Fibroblast of the aortic adventitia (primary cell): Measurements from ENCODE around the gene SRXN1. TPM values are rescaled to one million over a fixed set of nuclear protein-coding genes. Genes with fewer than 3 reads are reported as not detected.
"Not testable (repeated sequence)": the region's sequence is repeated elsewhere in the genome, so short reads cannot be mapped to it uniquely, and the experiment has no call there.

Experiments
- DNase-seq: peaks from one replicate; pipeline ENCODE4 v3.0.0-alpha.2; 2010; ENCODE audit warnings: low read depth
- H3K4me3 ChIP-seq: 2 replicates; pipeline ENCODE4 v1.5.1; 2011; ENCODE audit warnings: low read depth, mild to moderate bottlenecking, control low read depth, low read length, moderate library complexity
- total RNA-seq: library from RNA; depleted of rRNA; stranded (reverse); fragments of >200 nt; gene quantifications from 2 replicates; pipeline ENCODE4 v1.2.3, GENCODE V29; 2012; ENCODE audit warnings: low replicate concordance
- TF ChIP-seq, protein P1 (sequence below): IDR thresholded peaks from 2 replicates; pipeline ENCODE4 v1.5.1; 2011; ENCODE audit warnings: mild to moderate bottlenecking, low read length, control low read depth, inconsistent platforms; ENCODE audit not compliant: insufficient read depth

The SRXN1 gene
- total RNA-seq, 1 donor = 67.9 TPM

GRCh38 chr20:642398-643174 lies 10.4 kb downstream of the SRXN1 start:
- TF ChIP-seq, protein P1, sequence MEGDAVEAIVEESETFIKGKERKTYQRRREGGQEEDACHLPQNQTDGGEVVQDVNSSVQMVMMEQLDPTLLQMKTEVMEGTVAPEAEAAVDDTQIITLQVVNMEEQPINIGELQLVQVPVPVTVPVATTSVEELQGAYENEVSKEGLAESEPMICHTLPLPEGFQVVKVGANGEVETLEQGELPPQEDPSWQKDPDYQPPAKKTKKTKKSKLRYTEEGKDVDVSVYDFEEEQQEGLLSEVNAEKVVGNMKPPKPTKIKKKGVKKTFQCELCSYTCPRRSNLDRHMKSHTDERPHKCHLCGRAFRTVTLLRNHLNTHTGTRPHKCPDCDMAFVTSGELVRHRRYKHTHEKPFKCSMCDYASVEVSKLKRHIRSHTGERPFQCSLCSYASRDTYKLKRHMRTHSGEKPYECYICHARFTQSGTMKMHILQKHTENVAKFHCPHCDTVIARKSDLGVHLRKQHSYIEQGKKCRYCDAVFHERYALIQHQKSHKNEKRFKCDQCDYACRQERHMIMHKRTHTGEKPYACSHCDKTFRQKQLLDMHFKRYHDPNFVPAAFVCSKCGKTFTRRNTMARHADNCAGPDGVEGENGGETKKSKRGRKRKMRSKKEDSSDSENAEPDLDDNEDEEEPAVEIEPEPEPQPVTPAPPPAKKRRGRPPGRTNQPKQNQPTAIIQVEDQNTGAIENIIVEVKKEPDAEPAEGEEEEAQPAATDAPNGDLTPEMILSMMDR = no peak
- no peak for DNase-seq
- peak overlapping the region; percentile 41 for H3K4me3 ChIP-seq

DNA sequence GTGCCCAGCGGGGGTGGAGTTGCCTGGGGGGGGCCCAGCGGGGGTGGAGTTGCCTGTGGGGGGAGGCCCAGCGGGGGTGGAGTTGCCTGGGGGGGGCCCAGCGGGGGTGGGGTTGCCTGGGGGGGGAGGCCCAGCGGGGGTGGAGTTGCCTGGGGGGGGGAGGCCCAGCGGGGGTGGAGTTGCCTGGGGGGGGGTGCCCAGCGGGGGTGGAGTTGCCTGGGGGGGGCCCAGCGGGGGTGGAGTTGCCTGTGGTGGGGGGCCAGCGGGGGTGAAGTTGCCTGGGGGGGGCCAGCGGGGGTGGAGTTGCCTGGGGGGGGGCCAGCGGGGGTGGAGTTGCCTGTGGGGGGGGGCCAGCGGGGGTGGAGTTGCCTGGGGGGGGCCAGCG lies 11.0 kb downstream of the SRXN1 start:
- not testable (repeated sequence) for DNase-seq, H3K4me3 ChIP-seq

- TF ChIP-seq, protein P1 = no peak
- no peak for DNase-seq
- no peak overlapping the region for H3K4me3 ChIP-seq
These were observed 11.5 kb downstream of the SRXN1 start for GRCh38 chr20:641516-641875.

GRCh38 chr20:640674-641515 lies 12.1 kb downstream of the SRXN1 start:
- DNase-seq = no peak
- H3K4me3 ChIP-seq = no peak overlapping the region
- TF ChIP-seq, protein P1 = no peak

DNA sequence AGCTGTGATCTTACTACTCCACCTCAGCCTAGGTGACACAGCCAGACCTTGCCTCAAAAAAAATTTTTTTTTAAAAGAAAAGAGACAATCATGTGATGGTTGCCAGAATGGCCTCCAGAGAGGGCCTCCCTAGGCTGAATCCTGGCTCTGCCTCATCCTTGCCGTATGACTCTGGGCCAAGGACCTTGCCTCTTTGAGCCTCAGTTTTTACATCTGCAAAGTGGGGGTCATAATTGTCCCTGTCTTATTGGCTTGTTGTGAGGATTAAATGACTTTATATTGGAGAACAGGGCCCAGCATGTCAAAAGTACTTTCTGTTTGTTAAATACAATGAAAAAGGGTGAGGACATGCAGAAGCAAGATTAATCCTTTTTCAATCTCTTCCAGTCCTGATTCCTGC lies 14.4 kb downstream of the SRXN1 start:
- TF ChIP-seq, protein P1 = no peak
- no peak overlapping the region for H3K4me3 ChIP-seq
- no peak for DNase-seq

DNA sequence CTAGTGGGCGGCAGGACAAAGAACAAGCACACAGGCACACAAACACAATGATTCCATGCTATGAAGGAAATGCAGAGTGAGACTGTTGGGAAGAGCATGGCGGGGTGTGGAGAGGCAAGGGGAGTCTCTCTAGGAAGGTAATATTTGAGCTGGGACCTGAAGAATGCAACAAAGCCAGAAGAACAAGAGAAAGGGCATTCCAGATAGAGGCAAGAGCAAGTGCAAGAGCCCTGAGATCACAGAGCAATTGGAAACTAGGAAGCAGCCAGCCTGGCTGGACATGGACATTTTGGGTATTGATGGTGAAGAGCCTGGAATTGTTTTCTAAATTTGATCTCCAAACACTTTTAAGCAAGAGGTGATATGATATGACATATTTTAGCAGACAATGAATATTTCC lies 15.4 kb downstream of the SRXN1 start:
- DNase-seq = no peak
- no peak overlapping the region for H3K4me3 ChIP-seq
- TF ChIP-seq, protein P1 = no peak

- DNase-seq = no peak
- TF ChIP-seq, protein P1 = no peak
- no peak overlapping the region for H3K4me3 ChIP-seq
These were observed 17.1 kb downstream of the SRXN1 start for GRCh38 chr20:635893-636338.
